H1 (cell line): Measurements from ENCODE around the gene TBC1D2. TPM values are rescaled to one million over a fixed set of nuclear protein-coding genes. Genes with fewer than 3 reads are reported as not detected.

Experiments
- CTCF ChIA-PET: fragments of 300-600 bp; sonication (Branson Sonifier 250); formaldehyde crosslinking; loops from one replicate; lab custom pipeline; 2021; ENCODE audit not compliant: partially characterized antibody; lab: Charles Lee
- POLR2A ChIA-PET: fragments of 300-600 bp; sonication (Branson Sonifier 250); formaldehyde crosslinking; loops from one replicate; lab custom pipeline; 2021; ENCODE audit warnings: inconsistent platforms; ENCODE audit not compliant: partially characterized antibody; lab: Charles Lee
- DNase-seq, 2 experiments: peaks; one replicate each; pipeline versions ENCODE4 v3.0.0 to v3.0.0-alpha.2; 2010 to 2022; ENCODE audit warnings: low spot score in 2 of 2, low read depth in 1 of 2, mixed read lengths in 1 of 2
- FAIRE-seq: peaks from 2 replicates; lab custom pipeline; 2011; peaks lifted over from hg19 to GRCh38; lab: Jason Lieb, UNC
- H2AFZ ChIP-seq: 2 replicates; pipeline ENCODE4 v1.8.1; 2012; ENCODE audit warnings: low read length, inconsistent platforms
- H2AK5ac ChIP-seq: 2 replicates; pipeline ENCODE4 v1.6.1; 2013; ENCODE audit warnings: low read depth, low read length
- H2BK120ac ChIP-seq: replicated peaks from 2 replicates; pipeline ENCODE3; 2013; ENCODE audit warnings: low read depth, low read length, inconsistent platforms
- H2BK12ac ChIP-seq: 2 replicates; pipeline ENCODE4 v1.6.1; 2013; ENCODE audit warnings: low read depth, low read length
- H2BK15ac ChIP-seq: 2 replicates; pipeline ENCODE4 v1.6.1; 2013; ENCODE audit warnings: low read length
- H2BK20ac ChIP-seq: 2 replicates; pipeline ENCODE4 v1.6.1; 2013; ENCODE audit warnings: low read length
- H2BK5ac ChIP-seq: 2 replicates; pipeline ENCODE4 v1.6.1; 2013; ENCODE audit warnings: low read depth, low read length
- H3K14ac ChIP-seq: 2 replicates; pipeline ENCODE4 v1.6.1; 2013; ENCODE audit warnings: inconsistent platforms; ENCODE audit not compliant: insufficient read length
- H3K18ac ChIP-seq: 2 replicates; pipeline ENCODE4 v1.6.1; 2013; ENCODE audit warnings: low read length; ENCODE audit errors: extremely low read depth
- H3K23ac ChIP-seq: 2 replicates; pipeline ENCODE4 v1.6.1; 2013; ENCODE audit warnings: inconsistent platforms; ENCODE audit not compliant: insufficient read length
- H3K23me2 ChIP-seq: 2 replicates; pipeline ENCODE4 v1.6.1; 2013; ENCODE audit warnings: low read depth, low read length
- H3K27ac ChIP-seq: 2 replicates; pipeline ENCODE4 v1.6.1; 2011; ENCODE audit warnings: low read depth, low read length, inconsistent platforms
- H3K27me3 ChIP-seq, 4 experiments: replicated peaks in 1 of 4; 1 replicate in 1 of 4; 2 replicates in 3 of 4; pipeline versions ENCODE4 v1.6.1 to v1.8.1; 2011 to 2013; ENCODE audit warnings: low read length in 3 of 4, mild to moderate bottlenecking in 3 of 4, inconsistent platforms in 2 of 4, mixed read lengths in 2 of 4, moderate library complexity in 1 of 4; ENCODE audit not compliant: control insufficient read depth in 3 of 4, insufficient read depth in 3 of 4; ENCODE audit errors: extremely low read depth in 1 of 4
- H3K36me3 ChIP-seq, 4 experiments: 2 replicates each; pipeline versions ENCODE4 v1.6.1 to v1.8.1; 2011 to 2013; ENCODE audit warnings: mild to moderate bottlenecking in 4 of 4, low read length in 3 of 4, moderate library complexity in 2 of 4, control low read depth in 1 of 4, inconsistent platforms in 1 of 4; ENCODE audit not compliant: insufficient read depth in 4 of 4, control insufficient read depth in 2 of 4
- H3K4ac ChIP-seq: replicated peaks from 2 replicates; pipeline ENCODE3; 2013; ENCODE audit warnings: low read length, low read depth, mixed read lengths, inconsistent platforms; ENCODE audit not compliant: insufficient read length
- H3K4me1 ChIP-seq, 4 experiments: replicated peaks in 1 of 4; 1 replicate in 1 of 4; 2 replicates in 3 of 4; pipeline versions ENCODE4 v1.6.1 to v1.8.1; 2011 to 2013; ENCODE audit warnings: low read length in 3 of 4, inconsistent platforms in 2 of 4, mixed read lengths in 1 of 4; ENCODE audit not compliant: insufficient read depth in 4 of 4, control insufficient read depth in 3 of 4
- H3K4me2 ChIP-seq, 2 experiments: 2 replicates each; pipeline versions ENCODE4 v1.6.1 to v1.8.1; 2011 to 2013; ENCODE audit warnings: low read depth in 2 of 2, low read length in 2 of 2, control low read depth in 1 of 2, inconsistent platforms in 1 of 2, mild to moderate bottlenecking in 1 of 2; ENCODE audit not compliant: insufficient read depth in 1 of 2
- H3K4me3 ChIP-seq, 4 experiments: fragments of 200-600, 300-600 bp in 1 of 4; sonication (generic), shearing (Covaris generic), sonication (Bioruptor Twin) in 1 of 4; 2 replicates each; pipeline versions ENCODE4 v1.5.1 to v1.8.1; 2011 to 2016; ENCODE audit warnings: low read length in 4 of 4, low read depth in 3 of 4, control low read depth in 2 of 4, inconsistent platforms in 2 of 4, mild to moderate bottlenecking in 2 of 4, mixed read lengths in 1 of 4, moderate library complexity in 1 of 4; ENCODE audit not compliant: insufficient read depth in 2 of 4; ENCODE audit errors: extremely low read depth in 1 of 4
- H3K56ac ChIP-seq: replicated peaks from 2 replicates; pipeline ENCODE3; 2013; ENCODE audit warnings: low read depth, mild to moderate bottlenecking, mixed read lengths, low read length, inconsistent platforms; ENCODE audit not compliant: insufficient read length
- H3K79me1 ChIP-seq: 2 replicates; pipeline ENCODE4 v1.6.1; 2013; ENCODE audit warnings: low read depth, low read length, control low read depth
- H3K79me2 ChIP-seq, 2 experiments: 2 replicates each; pipeline versions ENCODE4 v1.6.1 to v1.8.1; 2012 to 2013; ENCODE audit warnings: low read length in 2 of 2, mild to moderate bottlenecking in 2 of 2, inconsistent platforms in 1 of 2; ENCODE audit not compliant: insufficient read depth in 2 of 2, control insufficient read depth in 1 of 2
- H3K9ac ChIP-seq, 4 experiments: replicated peaks in 1 of 4; 1 replicate in 1 of 4; 2 replicates in 3 of 4; pipeline versions ENCODE4 v1.6.1 to v1.8.1; 2011 to 2013; ENCODE audit warnings: low read depth in 3 of 4, low read length in 3 of 4, control low read depth in 2 of 4, mild to moderate bottlenecking in 2 of 4, moderate library complexity in 2 of 4, inconsistent platforms in 1 of 4; ENCODE audit errors: extremely low read depth in 1 of 4
- H3K9me3 ChIP-seq, 2 experiments: 2 replicates each; pipeline versions ENCODE4 v1.6.1 to v1.8.1; 2012 to 2013; ENCODE audit warnings: mild to moderate bottlenecking in 2 of 2, moderate library complexity in 2 of 2, control low read depth in 1 of 2, inconsistent platforms in 1 of 2, low read depth in 1 of 2, low read length in 1 of 2, mixed read lengths in 1 of 2; ENCODE audit not compliant: insufficient read depth in 2 of 2
- H4K20me1 ChIP-seq, 2 experiments: replicated peaks in 1 of 2; 2 replicates each; pipeline versions ENCODE3 to v1.8.1; 2011 to 2013; ENCODE audit warnings: inconsistent platforms in 2 of 2, low read length in 2 of 2, mild to moderate bottlenecking in 1 of 2; ENCODE audit not compliant: insufficient read depth in 2 of 2, control insufficient read depth in 1 of 2
- H4K5ac ChIP-seq: 2 replicates; pipeline ENCODE4 v1.6.1; 2013; ENCODE audit warnings: low read length, low read depth, mixed read lengths, inconsistent platforms; ENCODE audit not compliant: insufficient read length
- H4K8ac ChIP-seq: 2 replicates; pipeline ENCODE4 v1.8.0; 2013; ENCODE audit warnings: mild to moderate bottlenecking, moderate library complexity, low read length, inconsistent platforms; ENCODE audit not compliant: insufficient read depth; ENCODE audit errors: extremely low read depth
- H4K91ac ChIP-seq: replicated peaks from 2 replicates; pipeline ENCODE3; 2013; ENCODE audit warnings: low read length, mixed read lengths, inconsistent platforms; ENCODE audit not compliant: insufficient read length
- BRCA1 ChIP-seq: IDR thresholded peaks from 2 replicates; pipeline ENCODE4 v1.6.1; 2012; ENCODE audit warnings: low read depth, low read length, improper control_type of control experiment
- SIRT6 ChIP-seq: IDR thresholded peaks from one replicate; pipeline ENCODE4 v1.7.1; 2012; ENCODE audit warnings: low read length, inconsistent platforms
- TAF1 ChIP-seq: IDR thresholded peaks from 2 replicates; pipeline ENCODE4 v1.6.1; 2011; ENCODE audit warnings: mild to moderate bottlenecking, low read depth, low read length
- WGBS, 2 experiments: shearing (Covaris generic) in 1 of 2; methylation state at CpG; one replicate each; pipeline versions ENCODE4 v1.1.6 to v1.1.7; 2013 to 2015; ENCODE audit warnings: low lambda C conversion rate in 2 of 2, mixed read lengths in 2 of 2, inconsistent platforms in 1 of 2, low coverage in 1 of 2, missing lambda C conversion rate in 1 of 2; ENCODE audit not compliant: insufficient replicate concordance in 2 of 2, insufficient coverage in 1 of 2, insufficient read length in 1 of 2; ENCODE audit errors: extremely low coverage in 1 of 2, missing lambda C conversion rate in 1 of 2; 5-methylcytosine and 5-hydroxymethylcytosine counted together
- polyA plus RNA-seq, 7 experiments: library from polyadenylated mRNA; depleted of rRNA in 3 of 7; stranded (reverse) in 5 of 7; unstranded in 2 of 7; fragments of >200 nt in 5 of 7; fragments of 200-250 nt in 2 of 7; gene quantifications; 1 replicate in 5 of 7; 2 replicates in 1 of 7; 4 replicates in 1 of 7; pipeline versions ENCODE4 v1.2.1 to v1.2.3, GENCODE V29; 2011 to 2013; ENCODE audit warnings: missing spikeins in 2 of 7, mixed read lengths in 2 of 7
- total RNA-seq: library from RNA; stranded (reverse); fragmentation: NEBNext Ultra II Directional; extraction: Animal tissue kit (Norgen Biotek cat#: 25700); gene quantifications from 2 replicates; pipeline ENCODE4 v1.2.1, GENCODE V29; 2021

TBC1D2 gene
- total and polyA plus RNA-seq, 2 of the 8 experiments (the other 6 are each of a cell fraction or from before 2014, with no cell fraction given) = 7.4 TPM

DNA sequence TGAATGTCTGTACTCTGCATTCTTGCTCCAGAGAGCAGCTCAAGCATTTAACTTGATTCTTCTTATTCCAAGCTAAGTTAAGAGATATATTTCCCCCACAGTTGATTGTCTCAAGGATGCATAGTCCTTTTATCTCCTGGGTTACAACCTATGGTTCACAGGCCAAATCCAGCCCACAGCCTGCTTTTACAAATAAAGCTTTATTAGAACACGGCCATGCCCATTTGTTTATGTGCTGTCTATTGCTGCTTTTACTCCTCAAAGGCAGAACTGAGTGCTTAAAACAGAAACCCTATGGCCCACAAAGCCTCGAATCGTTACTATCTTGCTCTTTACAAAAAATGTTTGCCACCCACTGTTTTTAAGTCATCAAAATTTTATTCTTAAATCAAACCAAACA lies 25.8 kb downstream of the TBC1D2 start:
- FAIRE-seq (no peak), DNase-seq (no peak)
- Histone ChIP-seq H3K79me2 (no peaks in the 10 kb centered on the region), H2BK15ac (no peak overlapping the region), H4K20me1 (no peaks in the 10 kb centered on the region), H3K79me1 (no peaks in the 10 kb centered on the region), H4K8ac (no peak overlapping the region), H3K23ac (no peak overlapping the region), H3K23me2 (no peaks in the 10 kb centered on the region), H4K91ac (no peak overlapping the region), H4K5ac (no peak overlapping the region), H3K4me2 (no peak overlapping the region), H2AFZ (no peak overlapping the region), H3K4me3 (no peak overlapping the region), H3K36me3 (peaks cover 2 to 19% (median 3%) of the 10 kb centered on the region in 4 experiments; a peak in 4 of 8 replicates), H3K4ac (no peak overlapping the region), H3K9ac (no peak overlapping the region), H2AK5ac (no peak overlapping the region), H2BK20ac (no peak overlapping the region), H3K14ac (no peak overlapping the region), H3K56ac (no peak overlapping the region), H2BK120ac (no peak overlapping the region), H3K27ac (no peak overlapping the region), H2BK5ac (no peak overlapping the region), H3K9me3 (no peaks in the 10 kb centered on the region), H3K4me1 (no peaks in the 10 kb centered on the region), H2BK12ac (no peak overlapping the region), H3K27me3 (no peaks in the 10 kb centered on the region), H3K18ac (no peak overlapping the region)
- POLR2A ChIA-PET = interaction anchor here (1.1 to 1.7 kb wide), 6 partner anchors 9 to 19 kb away, joined by 3 to 6 read pairs (median 5); no protein-coding TSS in a partner anchor
- WGBS, 2 experiments = 91% methylated on average over 3 of the region's 3 CpGs; no CpG with 5 or more reads in 1 of the 2 experiments
- CTCF ChIA-PET = interaction anchor here (0.6 to 3.5 kb wide), 7 partner anchors 12 to 177 kb away, joined by 4 to 18 read pairs (median 5); partner anchors contain the start of gene TRIM14
- TF ChIP-seq SIRT6 = no peak
- TF ChIP-seq TAF1 = no peak
- no peak for TF ChIP-seq BRCA1
